Mammary epithelial cell (primary cell): Measurements from ENCODE around the gene ARHGAP26.

Source experiments
- EZH2 ChIP-seq: IDR thresholded peaks from 2 replicates; pipeline ENCODE4 v1.6.1; 2012; ENCODE audit warnings: low read length, inconsistent platforms, borderline replicate concordance
- TF ChIP-seq, protein P1 (sequence below), 2 donors: IDR thresholded peaks in 1 of 2; conservative IDR thresholded peaks in 1 of 2; 2 replicates each; pipeline ENCODE4 v1.5.1; 2011 to 2012; ENCODE audit warnings: inconsistent platforms in 2 of 2, low read length in 2 of 2, mild to moderate bottlenecking in 2 of 2, control low read depth in 1 of 2, low read depth in 1 of 2; ENCODE audit not compliant: insufficient read depth in 1 of 2; ENCODE audit errors: extremely low read depth in 1 of 2

DNA sequence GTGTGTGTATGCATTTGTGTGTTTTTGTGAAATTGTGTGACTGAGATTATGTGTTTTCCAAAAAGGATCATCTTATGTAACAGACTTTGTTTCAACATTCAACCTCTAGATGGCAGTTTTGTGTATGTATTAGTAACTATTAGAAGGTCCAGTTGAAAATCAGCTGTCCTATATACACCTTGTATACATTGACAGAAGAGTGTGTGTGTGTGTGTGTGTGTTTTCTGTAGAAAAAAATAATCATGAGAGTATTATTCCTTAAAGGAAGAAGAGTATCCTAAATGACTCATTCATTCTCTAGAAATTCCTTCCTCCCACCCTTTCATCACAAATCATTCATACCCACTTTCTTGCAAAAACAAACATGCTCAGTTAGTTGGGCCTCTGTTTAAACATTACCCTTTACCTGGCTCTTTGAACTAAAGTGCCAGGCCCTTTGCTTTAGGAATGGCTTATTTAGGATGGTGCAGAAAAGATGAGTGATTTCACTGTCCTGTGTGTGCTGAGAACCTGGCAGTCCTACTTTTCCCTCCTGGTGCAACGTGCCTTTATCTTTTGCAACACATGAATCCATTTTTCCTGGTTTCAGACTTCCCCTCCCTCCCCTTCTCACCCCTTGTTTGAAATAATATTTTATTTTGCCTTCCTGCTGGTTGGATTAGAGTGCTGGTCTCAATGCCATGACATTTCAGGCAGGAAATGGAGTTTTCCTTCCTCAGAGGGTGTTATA lies 152.2 kb downstream of the ARHGAP26 start:
- TF ChIP-seq, protein P1, sequence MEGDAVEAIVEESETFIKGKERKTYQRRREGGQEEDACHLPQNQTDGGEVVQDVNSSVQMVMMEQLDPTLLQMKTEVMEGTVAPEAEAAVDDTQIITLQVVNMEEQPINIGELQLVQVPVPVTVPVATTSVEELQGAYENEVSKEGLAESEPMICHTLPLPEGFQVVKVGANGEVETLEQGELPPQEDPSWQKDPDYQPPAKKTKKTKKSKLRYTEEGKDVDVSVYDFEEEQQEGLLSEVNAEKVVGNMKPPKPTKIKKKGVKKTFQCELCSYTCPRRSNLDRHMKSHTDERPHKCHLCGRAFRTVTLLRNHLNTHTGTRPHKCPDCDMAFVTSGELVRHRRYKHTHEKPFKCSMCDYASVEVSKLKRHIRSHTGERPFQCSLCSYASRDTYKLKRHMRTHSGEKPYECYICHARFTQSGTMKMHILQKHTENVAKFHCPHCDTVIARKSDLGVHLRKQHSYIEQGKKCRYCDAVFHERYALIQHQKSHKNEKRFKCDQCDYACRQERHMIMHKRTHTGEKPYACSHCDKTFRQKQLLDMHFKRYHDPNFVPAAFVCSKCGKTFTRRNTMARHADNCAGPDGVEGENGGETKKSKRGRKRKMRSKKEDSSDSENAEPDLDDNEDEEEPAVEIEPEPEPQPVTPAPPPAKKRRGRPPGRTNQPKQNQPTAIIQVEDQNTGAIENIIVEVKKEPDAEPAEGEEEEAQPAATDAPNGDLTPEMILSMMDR (conservative IDR thresholded peaks at IDR 0.05 in 1 of 2, IDR thresholded peaks at IDR 0.05 in 1 of 2; ENCODE audit: extremely low read depth in 1 of 2, insufficient read depth in 1 of 2, low read depth in 1 of 2, low read length in 2 of 2) = peak; percentile 32 to 41
- TF ChIP-seq EZH2 = no peak
